Measurements from ENCODE around the gene ABCD1.
"Not testable (repeated sequence)": the region's sequence is repeated elsewhere in the genome, so short reads cannot be mapped to it uniquely, and the experiment has no call there.

DNA sequence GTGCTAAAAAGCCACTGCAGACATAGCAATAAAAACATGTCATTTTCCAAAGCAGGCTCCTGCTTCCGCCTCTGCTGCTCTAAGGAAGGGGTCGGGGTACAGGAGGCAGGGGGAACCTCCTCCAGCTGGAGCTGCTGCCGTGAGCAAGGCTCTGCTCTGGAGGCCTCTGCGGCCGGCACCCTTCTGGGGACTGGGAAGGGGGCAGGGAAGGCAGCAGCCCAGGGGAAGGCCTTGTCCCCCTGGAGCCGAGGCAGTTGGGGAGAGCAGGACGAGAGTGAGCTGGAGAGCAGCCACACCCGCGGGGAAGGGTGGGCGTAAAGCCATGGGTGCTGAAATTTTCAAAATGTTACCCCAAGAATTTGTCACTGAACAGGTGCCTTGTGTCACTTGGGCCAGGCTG is 28.1 kb upstream of the ABCD1 start:
- TF ChIP-seq HMGN3 (IDR thresholded peaks at IDR 0.05; ENCODE audit: borderline replicate concordance, extremely low read depth, insufficient read length, low read depth, low read length); ZBTB7A (IDR thresholded peaks at IDR 0.05; ENCODE audit: borderline replicate concordance, control insufficient read depth, low read depth, low read length); TBL1XR1 (IDR thresholded peaks at IDR 0.05; ENCODE audit: low read length in 2 of 2); XRCC5 (IDR thresholded peaks at IDR 0.05; ENCODE audit: low read depth, low read length); CTCF (IDR thresholded peaks at IDR 0.05 in 2 of 3, conservative IDR thresholded peaks at IDR 0.05 in 1 of 3; ENCODE audit: insufficient read depth in 2 of 3, low read depth in 1 of 3, low read length in 3 of 3); TAF1 (IDR thresholded peaks at IDR 0.05; ENCODE audit: control insufficient read depth, extremely low read depth, insufficient read depth, low read length, severe bottlenecking); STAG1 (CRISPR knock-in tag; IDR thresholded peaks at IDR 0.05; ENCODE audit: borderline replicate concordance); NONO (IDR thresholded peaks at IDR 0.05; ENCODE audit: low read depth in 2 of 2, low read length in 1 of 2); NFIC (IDR thresholded peaks at IDR 0.05); ADNP (tag; IDR thresholded peaks at IDR 0.05); BDP1 (IDR thresholded peaks at IDR 0.05; ENCODE audit: insufficient read depth, insufficient read length): not testable (repeated sequence)
